Measurements from ENCODE around the gene DEPP1. TPM values are rescaled to one million over a fixed set of nuclear protein-coding genes. Genes with fewer than 3 reads are reported as not detected.

Gene DEPP1
- total and polyA plus RNA-seq, 2 of the 13 experiments (the other 11 are each of a cell fraction or from before 2014, with no cell fraction given): 14.8 to 270 TPM

GRCh38 chr10:44994752-44995530 is 16.3 kb upstream of the DEPP1 start (continued):
- TF ChIP-seq NCOR1 (IDR thresholded peaks at IDR 0.05; ENCODE audit: borderline replicate concordance, low read length) (no peak), ZNF562 (CRISPR knock-in tag; IDR thresholded peaks at IDR 0.05; ENCODE audit: borderline replicate concordance) (no peak), RCOR2 (CRISPR knock-in tag; IDR thresholded peaks at IDR 0.05) (no peak), HCFC1 (IDR thresholded peaks at IDR 0.05; ENCODE audit: low read depth, low read length) (no peak)

GRCh38 chr10:44993922-44994751 is 15.5 kb upstream of the DEPP1 start:
- ChIA-PET CTCF (ENCODE audit: low intra/inter-chr PET ratio, low total read pairs) (no interaction called here), POLR2A (interaction anchor here (0.9 to 12.0 kb wide), 9 partner anchors 10 to 1038 kb away, joined by 3 to 863 read pairs (median 5); partner anchors contain the start of genes DEPP1 and RASSF4)
- Histone ChIP-seq H3K9ac (ENCODE audit: insufficient read depth, low read depth, low read length) (peak overlapping the region; percentile 40), H3K36me3 (replicated peaks in 1 of 2; ENCODE audit: control insufficient read depth in 1 of 2, insufficient read depth in 2 of 2, low read length in 2 of 2) (peaks cover 14 to 25% of the 10 kb centered on the region in 2 experiments; a peak in 3 of 5 replicates), H3K9me3 (ENCODE audit: low read length) (no peaks in the 10 kb centered on the region), H3K4me3 (replicated peaks in 1 of 3; ENCODE audit: insufficient read depth in 1 of 3, low read depth in 2 of 3, low read length in 3 of 3) (no peak overlapping the region), H3K79me2 (ENCODE audit: insufficient read depth, low read length) (no peaks in the 10 kb centered on the region), H3K4me2 (ENCODE audit: low read depth, low read length) (peak overlapping the region; percentile 9), H4K20me1 (ENCODE audit: insufficient read depth, low read length) (no peaks in the 10 kb centered on the region), H3K4me1 (ENCODE audit: insufficient read depth, low read length) (peaks cover 96% of the 10 kb centered on the region), H2AFZ (ENCODE audit: low read length) (no peak overlapping the region), H3K27ac (ENCODE audit: extremely low read length, insufficient read depth, low read length) (peak overlapping the region; percentile 92), H3K27me3 (ENCODE audit: control insufficient read depth in 1 of 2, insufficient read depth in 2 of 2, low read length in 2 of 2) (no peaks in the 10 kb centered on the region)
- ATAC-seq: no peak
- 76% methylated on average over 11 of the region's 11 CpGs for WGBS (ENCODE audit: low lambda C conversion rate)
- DNase-seq (ENCODE audit: low spot score): peak; percentile 52
- intact Hi-C loops (cut with micrococcal nuclease; ENCODE audit: unreplicated experiment): loop anchor here (5.0 kb wide), 1 partner anchor 62 kb away; no protein-coding TSS in a partner anchor
- TSS peak; percentile 31 for BruUV-seq (replicated peaks)
- in situ Hi-C loops (cut with HindIII; ENCODE audit: extremely low pct_ligation_motif_present, low pct_unique_long_range_greater_than_20kb): no loop called here
- no peak for FAIRE-seq
- TF ChIP-seq JUND (CRISPR knock-in tag; IDR thresholded peaks at IDR 0.05): no peak
- no peak for TF ChIP-seq MIER2 (CRISPR knock-in tag; IDR thresholded peaks at IDR 0.05)
- peak; percentile 54 for TF ChIP-seq ARID5B (CRISPR knock-in tag; IDR thresholded peaks at IDR 0.05)
- 0 out of 2 replicates have a peak, but pooled peaks have one; percentile 9 for TF ChIP-seq SALL1 (CRISPR knock-in tag; IDR thresholded peaks at IDR 0.05)
- TF ChIP-seq FOSL2 (CRISPR knock-in tag; IDR thresholded peaks at IDR 0.05): peak; percentile 17; the same call in 1 of the 2 replicates
- peak; percentile 87 for TF ChIP-seq CEBPG (CRISPR knock-in tag; IDR thresholded peaks at IDR 0.05)
- TF ChIP-seq ZNF709 (CRISPR knock-in tag; IDR thresholded peaks at IDR 0.05): no peak
- TF ChIP-seq MYPOP (CRISPR knock-in tag; IDR thresholded peaks at IDR 0.05): no peak
